CD4-positive, CD25-positive, alpha-beta regulatory T cell (primary cell): Measurements from ENCODE around the gene FAM219B. TPM values are rescaled to one million over a fixed set of nuclear protein-coding genes. Genes with fewer than 3 reads are reported as not detected.
"Not testable (repeated sequence)": the region's sequence is repeated elsewhere in the genome, so short reads cannot be mapped to it uniquely, and the experiment has no call there.

Source experiments
- ATAC-seq, 2 donors: fragments of 150-1000 bp; cut with Tn5 transposase; one replicate each; pipeline ENCODE4 v1.10.0; 2021; ENCODE audit warnings: low read depth in 2 of 2, moderate number of reproducible peaks in 2 of 2, moderate library complexity in 1 of 2
- DNase-seq, 3 donors: peaks; one replicate each; pipeline versions ENCODE4 v3.0.0 to v3.0.0-alpha.2; 2012 to 2022; ENCODE audit warnings: mixed read lengths in 1 of 3
- H3K27ac ChIP-seq: one replicate; pipeline ENCODE4 v1.7.0; 2013; ENCODE audit warnings: mild to moderate bottlenecking, low read length; ENCODE audit not compliant: insufficient read depth, poor library complexity, severe bottlenecking
- H3K27me3 ChIP-seq: one replicate; pipeline ENCODE4 v1.7.0; 2013; ENCODE audit warnings: low read length; ENCODE audit not compliant: control insufficient read depth, insufficient read depth
- H3K36me3 ChIP-seq: one replicate; pipeline ENCODE4 v1.7.0; 2013; ENCODE audit warnings: mild to moderate bottlenecking, low read length, moderate library complexity; ENCODE audit not compliant: control insufficient read depth, insufficient read depth
- H3K4me1 ChIP-seq: 2 replicates; pipeline ENCODE4 v1.7.0; 2013; ENCODE audit warnings: mild to moderate bottlenecking, low read length; ENCODE audit not compliant: insufficient read depth, control insufficient read depth, poor library complexity, severe bottlenecking
- H3K4me3 ChIP-seq: one replicate; pipeline ENCODE4 v1.7.0; 2013; ENCODE audit warnings: low read depth, mild to moderate bottlenecking, low read length, moderate library complexity
- H3K9me3 ChIP-seq, 2 experiments: 1 replicate in 1 of 2; 2 replicates in 1 of 2; pipeline ENCODE4 v1.7.0; 2013; ENCODE audit warnings: low read length in 2 of 2, mild to moderate bottlenecking in 1 of 2, moderate library complexity in 1 of 2; ENCODE audit not compliant: control insufficient read depth in 2 of 2
- H3K27ac Mint-ChIP-seq, 3 donors: one replicate each; pipeline ENCODE4 v1.8.0; 2020 to 2022; ENCODE audit warnings: mild to moderate bottlenecking in 3 of 3, mixed read lengths in 3 of 3, moderate library complexity in 2 of 3
- H3K27me3 Mint-ChIP-seq: one replicate; pipeline ENCODE4 v1.8.0; 2022; ENCODE audit warnings: mild to moderate bottlenecking, mixed read lengths
- H3K36me3 Mint-ChIP-seq: one replicate; pipeline ENCODE4 v1.8.0; 2020; ENCODE audit warnings: mixed read lengths
- H3K4me1 Mint-ChIP-seq, 4 donors: one replicate each; pipeline ENCODE4 v1.8.0; 2020 to 2022; ENCODE audit warnings: mixed read lengths in 4 of 4, mild to moderate bottlenecking in 1 of 4
- H3K4me3 Mint-ChIP-seq, 4 donors: one replicate each; pipeline ENCODE4 v1.8.0; 2020 to 2022; ENCODE audit warnings: mild to moderate bottlenecking in 4 of 4, mixed read lengths in 4 of 4, moderate library complexity in 3 of 4
- H3K9me3 Mint-ChIP-seq, 7 donors: one replicate each; pipeline ENCODE4 v1.8.0; 2020 to 2022; ENCODE audit warnings: mixed read lengths in 7 of 7, mild to moderate bottlenecking in 3 of 7, moderate library complexity in 2 of 7
- polyA plus RNA-seq, 4 donors: library from polyadenylated mRNA; unstranded; fragments of 300-500 nt; fragmentation: Illumina TruSeq; gene quantifications; one replicate each; pipeline ENCODE4 v1.2.3, GENCODE V29; 2021
- total RNA-seq: library from RNA; stranded (reverse); gene quantifications from one replicate; pipeline ENCODE4 v1.2.3, GENCODE V29; 2022

FAM219B gene
- total and polyA plus RNA-seq, 5 donors from 2014 or later = 22.0 to 79.7 (median 26.2) TPM

- no peaks in the 10 kb centered on the region for H3K9me3 ChIP-seq
- Mint-ChIP-seq H3K27ac (peak overlapping the region in 2 of 3 donors; percentile 92 to 97), H3K9me3 (no peaks in the 10 kb centered on the region), H3K36me3 (peaks cover 19% of the 10 kb centered on the region), H3K4me1 (peaks cover 16 to 65% (median 41%) of the 10 kb centered on the region in 4 donors), H3K27me3 (peaks cover 4% of the 10 kb centered on the region), H3K4me3 (peak overlapping the region in 3 of 4 donors; percentile 26 to 90 (median 84))
- no peak overlapping the region for H3K4me3 ChIP-seq
- peak overlapping the region; percentile 81 for H3K27ac ChIP-seq
- DNase-seq (no peak), ATAC-seq (no peak)
- peaks cover 60% of the 10 kb centered on the region for H3K4me1 ChIP-seq
- peaks cover 3% of the 10 kb centered on the region for H3K36me3 ChIP-seq
- no peaks in the 10 kb centered on the region for H3K27me3 ChIP-seq
Observed at GRCh38 chr15:74888716-74889115, 17.9 kb downstream of the FAM219B start.

GRCh38 chr15:74887537-74888193, 19.0 kb downstream of the FAM219B start:
- peaks cover 12 to 63% (median 34%) of the 10 kb centered on the region in 4 donors for H3K4me1 Mint-ChIP-seq
- peaks cover 57% of the 10 kb centered on the region for H3K4me1 ChIP-seq
- H3K9me3 Mint-ChIP-seq, H3K9me3 ChIP-seq, H3K27me3 ChIP-seq, H3K36me3 Mint-ChIP-seq, ATAC-seq, H3K27ac ChIP-seq, H3K36me3 ChIP-seq, H3K4me3 ChIP-seq, H3K27ac Mint-ChIP-seq, DNase-seq, H3K27me3 Mint-ChIP-seq: not testable (repeated sequence)
- H3K4me3 Mint-ChIP-seq = peak overlapping the region in 1 of 4 donors; percentile 77

- no peaks in the 10 kb centered on the region for H3K27me3 ChIP-seq
- H3K4me3 ChIP-seq = no peak overlapping the region
- peaks cover 39% of the 10 kb centered on the region for H3K4me1 ChIP-seq
- H3K36me3 ChIP-seq = no peaks in the 10 kb centered on the region
- H3K4me3 Mint-ChIP-seq = no peak overlapping the region
- peaks cover 4% of the 10 kb centered on the region for H3K27me3 Mint-ChIP-seq
- H3K36me3 Mint-ChIP-seq = no peaks in the 10 kb centered on the region
- peaks cover 7 to 44% (median 25%) of the 10 kb centered on the region in 4 donors for H3K4me1 Mint-ChIP-seq
- no peaks in the 10 kb centered on the region for H3K9me3 ChIP-seq
- no peaks in the 10 kb centered on the region for H3K9me3 Mint-ChIP-seq
- ATAC-seq = no peak
- H3K27ac ChIP-seq = no peak overlapping the region
- no peak for DNase-seq
- no peak overlapping the region for H3K27ac Mint-ChIP-seq
Observed at GRCh38 chr15:74885461-74885860, 21.2 kb downstream of the FAM219B start.

- peak overlapping the region; percentile 64 for H3K4me3 ChIP-seq
- Mint-ChIP-seq H3K4me1 (peaks cover 3 to 36% (median 19%) of the 10 kb centered on the region in 4 donors), H3K27me3 (peaks cover 2% of the 10 kb centered on the region), H3K27ac (peak overlapping the region; percentile 14 to 81 (median 73)), H3K36me3 (no peaks in the 10 kb centered on the region), H3K9me3 (no peaks in the 10 kb centered on the region), H3K4me3 (peak overlapping the region in 3 of 4 donors; percentile 29 to 74 (median 64))
- no peaks in the 10 kb centered on the region for H3K9me3 ChIP-seq
- peaks cover 32% of the 10 kb centered on the region for H3K4me1 ChIP-seq
- no peaks in the 10 kb centered on the region for H3K27me3 ChIP-seq
- peak overlapping the region; percentile 9 for H3K27ac ChIP-seq
- no peaks in the 10 kb centered on the region for H3K36me3 ChIP-seq
- no peak for ATAC-seq
- DNase-seq = no peak
Observed at GRCh38 chr15:74884428-74885223, 22.0 kb downstream of the FAM219B start.

- Mint-ChIP-seq H3K4me3 (no peak overlapping the region), H3K36me3 (no peaks in the 10 kb centered on the region), H3K9me3 (peaks cover 0 to 2% (median 0%) of the 10 kb centered on the region in 7 donors), H3K4me1 (peaks cover 0 to 24% (median 12%) of the 10 kb centered on the region in 4 donors), H3K27ac (peak overlapping the region in 1 of 3 donors; percentile 69), H3K27me3 (no peaks in the 10 kb centered on the region)
- H3K4me3 ChIP-seq = no peak overlapping the region
- DNase-seq (no peak), ATAC-seq (no peak)
- no peaks in the 10 kb centered on the region for H3K36me3 ChIP-seq
- H3K27me3 ChIP-seq = no peaks in the 10 kb centered on the region
- H3K9me3 ChIP-seq = no peaks in the 10 kb centered on the region
- no peak overlapping the region for H3K27ac ChIP-seq
- H3K4me1 ChIP-seq = peaks cover 22% of the 10 kb centered on the region
Observed at GRCh38 chr15:74882528-74882927, 24.1 kb downstream of the FAM219B start.

- H3K9me3 Mint-ChIP-seq = peaks cover 0 to 2% (median 0%) of the 10 kb centered on the region in 7 donors
- no peaks in the 10 kb centered on the region for H3K9me3 ChIP-seq
- no peaks in the 10 kb centered on the region for H3K36me3 ChIP-seq
- peak overlapping the region in 1 of 3 donors; percentile 60 for H3K27ac Mint-ChIP-seq
- peaks cover 9% of the 10 kb centered on the region for H3K4me1 ChIP-seq
- H3K4me1 Mint-ChIP-seq = peaks cover 0 to 15% (median 5%) of the 10 kb centered on the region in 4 donors
- H3K4me3 Mint-ChIP-seq = no peak overlapping the region
- no peak overlapping the region for H3K4me3 ChIP-seq
- DNase-seq = no peak
- no peak for ATAC-seq
- no peaks in the 10 kb centered on the region for H3K36me3 Mint-ChIP-seq
- H3K27me3 ChIP-seq = no peaks in the 10 kb centered on the region
- H3K27ac ChIP-seq = no peak overlapping the region
- H3K27me3 Mint-ChIP-seq = no peaks in the 10 kb centered on the region
Observed at GRCh38 chr15:74878273-74878672, 28.4 kb downstream of the FAM219B start.

- Histone ChIP-seq H3K9me3 (no peaks in the 10 kb centered on the region), H3K4me3 (peak overlapping the region; percentile 71), H3K27me3 (no peaks in the 10 kb centered on the region), H3K36me3 (no peaks in the 10 kb centered on the region), H3K4me1 (peaks cover 43% of the 10 kb centered on the region), H3K27ac (peak overlapping the region; percentile 93)
- no peak for DNase-seq
- ATAC-seq = no peak
- H3K9me3 Mint-ChIP-seq = peaks cover 0 to 2% (median 0%) of the 10 kb centered on the region in 7 donors
- peaks cover 6 to 50% (median 31%) of the 10 kb centered on the region in 4 donors for H3K4me1 Mint-ChIP-seq
- peak overlapping the region; percentile 97 to 100 (median 98) for H3K4me3 Mint-ChIP-seq
- peak overlapping the region; percentile 96 to 99 (median 96) for H3K27ac Mint-ChIP-seq
- no peaks in the 10 kb centered on the region for H3K27me3 Mint-ChIP-seq
- H3K36me3 Mint-ChIP-seq = peaks cover 6% of the 10 kb centered on the region
Observed at GRCh38 chr15:74873756-74874424, 32.8 kb downstream of the FAM219B start.
